Activated CD8-positive, alpha-beta memory T cell treated with anti-CD3 and anti-CD28 coated beads for 36 hours (primary cell): Measurements from ENCODE around the gene IKZF5. TPM values are rescaled to one million over a fixed set of nuclear protein-coding genes. Genes with fewer than 3 reads are reported as not detected.

Experiments
- CTCF ChIA-PET: fragments of 350-600 bp; sonication (Branson Sonifier 250); formaldehyde crosslinking; loops from one replicate; lab custom pipeline; 2021; ENCODE audit warnings: antibody characterized with exemption; lab: Charles Lee
- POLR2A ChIA-PET: fragments of 350-600 bp; sonication (Branson Sonifier 250); formaldehyde crosslinking; loops from one replicate; lab custom pipeline; 2021; ENCODE audit warnings: antibody characterized with exemption; lab: Charles Lee
- total RNA-seq, 2 experiments: library from RNA; stranded (reverse); gene quantifications; one replicate each; pipeline ENCODE4 v1.2.3, GENCODE V29; 2021

The IKZF5 gene
- total RNA-seq, 2 experiments from 2014 or later: 19.6 to 23.1 TPM

DNA sequence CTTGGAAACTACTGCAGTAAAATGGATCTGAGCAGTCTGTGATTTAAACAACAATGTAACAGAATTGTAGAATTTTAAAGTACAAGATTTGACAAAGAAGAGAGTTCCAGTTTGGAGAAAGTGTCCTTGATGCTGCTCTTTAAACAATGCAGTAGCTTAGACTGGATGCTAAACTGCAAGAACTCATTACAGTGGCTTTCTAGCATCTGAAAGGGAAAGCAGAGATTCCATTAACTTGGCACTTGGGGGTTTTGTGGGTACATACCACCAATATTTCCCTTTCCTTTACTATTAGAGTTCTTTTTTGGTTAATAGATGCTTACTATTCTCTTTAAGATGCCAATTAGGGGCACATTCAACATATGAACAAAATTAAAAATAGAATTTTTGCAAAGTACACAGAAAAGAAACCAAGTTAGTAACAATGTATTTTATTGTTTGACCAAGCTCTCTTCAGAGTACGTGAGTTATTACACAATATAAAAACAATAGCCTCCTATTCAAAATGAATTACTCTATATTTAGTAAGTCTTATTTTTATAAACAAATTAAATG lies 16.5 kb downstream of the IKZF5 start:
- CTCF ChIA-PET: interaction anchor here (1.1 kb wide), 2 partner anchors 12 to 15 kb away, joined by 3 read pairs; partner anchors contain the start of gene PSTK
- POLR2A ChIA-PET: no interaction called here

DNA sequence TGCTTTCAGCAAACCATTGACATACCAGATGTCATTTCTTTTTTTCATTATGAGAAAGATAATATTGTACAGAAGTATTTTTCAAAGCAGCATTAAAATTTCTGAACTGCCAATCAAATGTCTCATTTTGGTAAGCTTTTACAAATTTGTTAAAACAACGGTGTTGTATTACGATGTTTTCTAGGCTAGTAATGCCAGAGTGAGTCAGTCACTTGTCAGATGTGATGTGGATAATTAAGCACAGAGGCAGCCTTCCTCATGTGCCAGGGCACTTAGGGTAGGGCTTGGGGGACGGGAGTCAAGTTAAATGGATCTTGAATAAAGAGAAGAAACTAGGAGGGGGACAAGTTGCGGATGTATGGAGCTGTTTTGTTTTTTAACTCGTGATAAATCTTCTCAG lies 18.3 kb downstream of the IKZF5 start:
- ChIA-PET CTCF (no interaction called here), POLR2A (no interaction called here)

DNA sequence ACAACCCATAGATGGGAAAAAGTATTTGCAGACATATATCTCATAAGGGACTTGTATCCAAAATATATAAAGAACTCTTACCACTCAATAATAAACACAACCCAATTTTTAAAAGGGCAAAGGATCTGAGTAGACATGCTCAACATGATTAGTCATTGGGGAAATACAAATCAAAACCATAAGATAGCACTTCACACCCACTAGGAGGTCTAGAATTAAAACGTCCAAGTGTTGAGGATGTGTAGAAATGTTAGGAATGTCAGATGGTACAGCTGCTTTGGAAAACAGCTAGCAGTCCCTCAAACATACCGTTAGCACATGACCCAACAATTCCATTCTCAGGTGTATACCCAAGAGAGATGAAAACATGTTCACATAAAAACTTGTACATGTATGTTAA lies 20.1 kb downstream of the IKZF5 start:
- ChIA-PET POLR2A (no interaction called here), CTCF (no interaction called here)

DNA sequence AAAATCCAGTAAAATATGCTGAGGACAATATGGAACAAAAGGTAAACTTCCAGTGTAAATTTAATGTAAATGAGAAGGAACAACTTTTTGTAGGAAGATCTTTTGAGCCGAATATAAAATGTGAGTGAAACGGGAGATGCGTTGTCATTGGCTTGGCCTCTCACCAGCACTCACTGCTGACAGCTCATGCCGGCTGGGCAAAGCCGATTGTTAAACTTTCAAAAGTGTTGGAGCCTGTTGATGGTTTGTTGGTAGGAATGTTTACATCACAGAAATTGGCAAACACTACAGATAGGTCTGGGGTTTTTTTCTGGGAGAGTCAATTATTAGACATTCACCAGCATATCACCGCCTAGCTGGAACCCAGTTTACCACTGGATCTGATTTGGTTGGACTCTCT lies 22.3 kb downstream of the IKZF5 start:
- CTCF ChIA-PET: no interaction called here

DNA sequence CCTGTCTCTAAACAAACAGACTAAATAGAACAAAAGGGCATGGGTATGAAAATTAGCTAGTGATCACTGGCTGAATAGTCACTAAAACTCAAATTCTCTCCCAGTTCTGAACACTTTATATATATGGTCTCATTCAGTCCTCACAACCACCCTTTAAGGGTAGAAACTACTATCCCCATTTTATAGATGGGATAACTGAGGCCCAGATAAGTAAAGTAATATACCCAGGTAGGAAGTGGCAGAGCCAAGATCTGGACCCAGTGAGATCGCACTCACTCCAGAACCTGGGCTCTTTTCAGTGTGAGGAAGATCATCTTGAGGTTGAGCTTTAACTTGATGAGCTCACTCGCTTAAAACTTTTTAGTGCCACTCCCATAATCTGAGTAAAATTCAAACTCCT lies 23.9 kb downstream of the IKZF5 start:
- POLR2A ChIA-PET: no interaction called here
- CTCF ChIA-PET: no interaction called here

More for the DNA sequence above, 22.3 kb downstream of the IKZF5 start:
- POLR2A ChIA-PET: no interaction called here

DNA sequence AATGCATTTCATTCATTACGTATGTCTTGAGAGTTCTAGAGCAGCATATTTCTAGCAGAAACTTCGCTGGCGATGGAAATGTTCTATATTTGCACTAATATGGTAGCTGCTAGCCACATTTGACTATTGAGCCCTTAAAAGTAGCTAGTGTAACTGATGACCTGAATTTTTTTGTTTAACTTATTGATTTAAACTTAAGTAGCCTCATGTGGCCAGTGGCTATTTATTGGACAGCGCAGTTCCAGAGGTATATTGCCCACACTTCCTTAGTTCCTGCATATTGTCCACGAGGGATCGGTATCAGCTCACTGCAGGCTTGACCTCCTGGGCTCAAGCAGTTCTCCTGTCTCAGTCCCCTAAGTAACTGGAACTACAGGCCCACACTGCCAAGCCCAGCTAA lies 24.7 kb downstream of the IKZF5 start:
- ChIA-PET CTCF (no interaction called here), POLR2A (interaction anchor here (0.8 kb wide), 1 partner anchor 24 kb away, joined by 3 read pairs; no protein-coding TSS in a partner anchor)

DNA sequence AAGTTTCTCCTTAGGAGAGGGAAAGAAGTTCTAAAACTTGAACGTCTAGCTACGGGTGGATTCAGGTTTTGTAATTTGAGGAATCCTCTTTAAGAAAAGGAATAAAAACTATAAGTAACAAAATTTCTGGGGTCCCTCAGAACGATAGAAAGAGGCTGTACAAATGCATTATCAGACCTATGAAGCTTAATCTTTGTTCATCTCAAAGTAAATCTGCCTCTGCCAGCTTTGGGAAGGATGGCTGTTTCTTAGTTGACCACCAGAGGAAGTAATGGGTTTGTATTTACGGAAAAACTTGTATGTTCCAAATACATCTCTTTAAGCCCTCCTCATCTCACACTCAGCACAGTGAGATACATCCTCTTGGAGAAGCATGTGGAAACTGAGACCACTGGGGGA lies 27.5 kb downstream of the IKZF5 start:
- POLR2A ChIA-PET: interaction anchor here (1.2 to 2.0 kb wide), 3 partner anchors 26 to 173 kb away, joined by 5 to 12 read pairs (median 6); partner anchors contain the start of genes BUB3 and C10orf88
- CTCF ChIA-PET: interaction anchor here (1.0 to 2.8 kb wide), 3 partner anchors 19 to 27 kb away, joined by 3 to 10 read pairs (median 3); partner anchors contain the start of genes ACADSB and IKZF5

DNA sequence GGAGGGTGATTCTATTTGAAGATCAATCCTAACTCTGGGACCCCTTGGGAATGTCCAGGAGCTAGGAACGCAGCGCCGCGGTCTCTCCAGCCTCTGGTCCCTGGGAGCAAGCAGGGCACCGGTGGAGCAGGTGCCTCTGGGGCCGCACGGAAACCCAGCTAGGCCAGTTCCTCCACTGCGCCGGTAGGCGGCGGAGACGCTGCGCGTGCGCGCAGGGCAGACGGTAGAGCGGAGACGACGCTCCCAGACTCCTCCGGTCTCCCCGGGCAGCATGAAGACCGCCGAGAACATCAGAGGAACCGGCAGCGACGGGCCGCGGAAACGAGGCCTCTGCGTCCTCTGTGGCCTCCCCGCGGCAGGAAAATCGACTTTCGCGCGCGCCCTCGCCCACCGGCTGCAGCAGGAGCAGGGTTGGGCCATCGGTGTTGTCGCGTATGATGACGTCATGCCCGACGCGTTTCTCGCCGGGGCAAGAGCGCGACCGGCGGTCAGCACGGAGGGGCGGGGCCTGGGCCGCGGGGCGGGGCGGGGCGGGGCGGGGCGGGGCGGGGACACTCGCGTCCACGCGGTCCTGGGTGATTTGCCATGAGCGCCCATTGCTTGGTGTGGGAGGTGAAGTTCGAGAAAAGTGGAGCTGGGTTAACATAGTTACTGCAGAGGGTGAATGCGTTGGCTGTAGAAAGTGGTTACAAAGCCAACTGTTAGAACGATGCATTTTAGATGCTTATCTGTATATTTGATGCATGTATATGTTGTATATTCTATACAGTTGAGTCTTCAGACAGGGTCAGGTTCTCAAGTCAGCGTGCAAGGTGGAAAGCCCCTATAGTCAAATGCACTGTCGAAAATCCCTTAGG lies 28.2 kb downstream of the IKZF5 start, which contains the start of gene PSTK:
TSS of gene PSTK (plus strand) at position 193 of the 857 bp plus-strand sequence. CDS start at position 272, 79 bp downstream.
- POLR2A ChIA-PET: interaction anchor here (1.0 to 2.0 kb wide), 4 partner anchors 25 to 174 kb away, joined by 3 to 12 read pairs (median 4); partner anchors contain the start of gene BUB3
- CTCF ChIA-PET: interaction anchor here (0.7 to 2.8 kb wide), 4 partner anchors 11 to 28 kb away, joined by 3 to 10 read pairs (median 3); partner anchors contain the start of genes ACADSB and IKZF5

DNA sequence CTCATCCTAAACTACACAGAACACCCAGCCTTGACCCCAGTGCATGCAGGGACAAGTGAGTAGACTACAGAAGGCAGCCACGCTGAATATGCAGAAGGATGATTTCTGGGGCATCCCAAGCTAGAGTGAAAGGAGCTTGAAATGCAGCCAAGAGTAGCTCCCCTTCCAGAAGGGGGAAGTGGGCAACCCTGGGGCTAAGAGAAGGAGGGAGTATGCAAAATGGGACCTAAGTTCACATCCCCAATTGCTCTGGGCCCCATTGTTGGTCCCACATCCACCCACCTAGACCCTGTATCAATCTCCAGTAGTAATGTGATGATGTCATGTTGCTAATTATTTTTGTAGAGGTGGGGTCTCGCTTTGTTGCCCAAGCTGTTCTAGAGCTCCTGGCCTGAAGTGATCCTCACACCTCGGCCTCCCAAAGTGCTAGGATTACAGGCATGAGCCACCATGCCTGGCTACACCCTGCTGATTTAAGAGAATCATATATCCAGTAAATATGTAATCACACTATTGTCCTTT lies 34.0 kb downstream of the IKZF5 start:
- ChIA-PET CTCF (no interaction called here), POLR2A (no interaction called here)

DNA sequence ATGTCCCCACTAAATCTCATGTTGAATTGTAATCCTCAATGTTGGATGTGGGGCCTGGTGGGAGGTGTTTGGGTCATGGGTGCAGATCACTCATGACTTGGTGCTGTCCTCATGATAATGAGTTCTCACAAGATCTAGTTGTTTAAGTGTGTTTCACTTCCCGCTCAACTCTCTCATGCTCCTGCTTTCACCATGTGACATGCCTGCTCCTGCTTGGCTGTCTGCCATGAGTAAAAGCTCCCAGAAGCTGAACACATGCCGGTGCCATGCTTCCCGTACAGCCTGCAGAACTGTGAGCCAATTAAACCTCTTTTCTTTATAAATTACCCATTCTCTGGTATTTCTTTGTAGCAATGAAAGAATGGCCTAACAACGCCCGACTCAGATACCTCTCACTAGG lies 34.6 kb downstream of the IKZF5 start:
- CTCF ChIA-PET: no interaction called here
- POLR2A ChIA-PET: no interaction called here

DNA sequence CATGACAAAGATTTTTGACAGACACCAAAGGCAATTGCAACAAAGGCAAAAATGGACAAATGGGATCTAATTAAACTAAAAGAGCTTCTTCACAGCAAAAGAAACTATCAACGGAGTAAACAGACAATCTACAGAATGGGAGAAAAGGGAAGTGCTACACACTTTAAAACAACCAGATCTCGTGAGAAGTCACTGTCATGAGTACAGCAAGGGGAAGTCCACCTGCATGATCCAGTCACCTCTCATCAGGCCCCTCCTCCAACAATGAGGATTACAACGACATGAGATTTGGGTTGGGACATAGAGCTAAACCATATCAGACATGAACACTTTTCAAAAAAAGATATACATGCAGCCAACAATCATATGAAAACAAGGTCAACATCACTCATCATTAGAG lies 39.9 kb downstream of the IKZF5 start:
- ChIA-PET POLR2A (no interaction called here), CTCF (no interaction called here)

DNA sequence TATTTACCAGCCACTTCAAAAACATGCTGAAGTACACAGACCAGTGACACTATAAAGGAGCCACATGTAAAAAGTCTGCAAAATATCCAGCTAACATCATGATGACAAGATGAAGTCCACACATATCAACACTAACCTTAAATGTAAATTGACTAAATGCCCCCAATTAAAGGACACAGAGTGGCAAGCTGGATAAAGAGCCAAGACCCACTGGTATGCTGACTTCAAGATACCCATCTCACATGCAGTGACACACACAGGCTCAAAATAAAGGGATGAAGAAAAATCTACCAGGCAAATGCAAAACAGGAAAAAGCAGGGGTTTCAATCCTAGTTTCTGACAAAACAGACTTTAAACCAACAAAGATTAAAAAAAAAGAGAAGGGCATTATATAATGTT lies 41.7 kb downstream of the IKZF5 start:
- POLR2A ChIA-PET: no interaction called here
- CTCF ChIA-PET: no interaction called here

DNA sequence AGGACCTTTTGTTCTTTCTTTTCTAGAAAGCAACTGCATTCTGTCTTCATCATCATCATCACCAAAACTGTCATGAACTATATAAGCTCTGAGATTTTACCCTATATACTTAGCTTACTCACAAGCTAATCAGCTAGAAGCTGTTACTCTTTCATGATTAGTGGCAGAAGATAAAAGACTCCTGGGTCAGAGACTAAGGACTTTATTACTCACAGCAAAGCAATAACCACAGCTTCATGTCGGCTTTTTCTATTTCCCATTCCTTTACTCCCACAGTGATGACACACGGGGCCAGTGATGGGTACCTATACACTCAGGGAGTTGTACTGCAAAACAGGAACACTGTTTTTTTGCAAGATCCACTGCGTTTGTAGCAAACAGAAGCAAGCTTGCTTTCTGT lies 46.2 kb downstream of the IKZF5 start:
- CTCF ChIA-PET: no interaction called here
- POLR2A ChIA-PET: no interaction called here

DNA sequence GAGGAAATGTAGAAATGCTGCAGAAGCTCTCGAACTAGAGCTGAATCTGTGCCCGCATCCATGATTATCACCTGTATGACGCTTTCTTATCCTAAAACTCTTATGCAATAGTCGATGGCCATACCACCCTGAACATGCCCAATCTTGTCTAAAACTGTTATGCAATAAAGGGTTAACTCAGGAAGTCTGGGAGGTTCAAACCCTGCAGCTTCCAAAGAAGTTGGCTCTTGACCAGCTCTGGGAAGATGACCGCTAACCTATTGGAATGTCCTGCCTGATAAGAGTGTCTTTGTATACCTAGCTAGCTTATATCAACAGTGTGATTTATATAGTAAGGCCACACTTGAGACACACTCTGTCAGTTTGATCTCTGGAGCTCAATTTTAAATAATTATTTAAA lies 51.1 kb downstream of the IKZF5 start:
- ChIA-PET POLR2A (no interaction called here), CTCF (no interaction called here)

DNA sequence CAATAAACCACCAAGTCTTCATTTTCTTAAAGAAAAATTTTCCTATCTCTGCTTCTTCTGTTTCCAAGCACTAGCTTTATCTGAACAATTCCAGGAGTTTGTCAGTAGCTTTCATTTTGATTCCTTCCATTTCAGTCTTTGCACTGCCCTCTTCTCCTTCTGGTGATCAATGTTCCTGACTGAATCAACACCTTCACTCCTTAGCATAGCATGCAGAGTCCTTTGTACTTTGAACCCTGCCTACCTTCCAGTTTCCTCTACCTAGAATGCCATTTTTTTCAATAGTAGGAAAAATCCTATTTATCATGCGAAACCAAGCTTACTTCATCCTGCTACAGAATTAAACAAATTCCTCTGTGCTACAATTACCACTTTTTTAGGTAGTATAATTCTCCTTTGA lies 52.7 kb downstream of the IKZF5 start:
- CTCF ChIA-PET: interaction anchor here (0.6 kb wide), 1 partner anchor 23 kb away, joined by 3 read pairs; no protein-coding TSS in a partner anchor
- POLR2A ChIA-PET: interaction anchor here (1.5 kb wide), 1 partner anchor 24 kb away, joined by 3 read pairs; the partner anchor contains the start of gene PSTK

DNA sequence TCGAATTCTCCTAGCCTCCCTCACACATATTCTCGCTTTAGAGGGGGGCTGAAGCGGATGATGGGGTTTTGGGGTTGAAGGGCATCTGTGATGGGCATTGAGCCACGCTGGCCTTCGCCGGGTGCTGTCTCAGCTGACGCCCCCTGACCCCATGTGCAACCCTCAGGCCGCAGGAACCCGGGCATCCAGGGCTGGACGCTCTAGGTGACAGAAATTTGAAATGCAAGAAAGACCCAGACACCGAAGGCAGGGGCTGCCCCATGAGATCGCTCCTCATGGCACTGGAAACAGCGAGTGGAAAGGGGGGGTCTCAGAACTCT lies 53.9 kb downstream of the IKZF5 start:
- CTCF ChIA-PET: interaction anchor here (1.4 kb wide), 1 partner anchor 24 kb away, joined by 3 read pairs; no protein-coding TSS in a partner anchor
- POLR2A ChIA-PET: interaction anchor here (1.2 to 1.5 kb wide), 3 partner anchors 25 to 54 kb away, joined by 3 to 10 read pairs (median 5); partner anchors contain the start of genes ACADSB, IKZF5 and PSTK

DNA sequence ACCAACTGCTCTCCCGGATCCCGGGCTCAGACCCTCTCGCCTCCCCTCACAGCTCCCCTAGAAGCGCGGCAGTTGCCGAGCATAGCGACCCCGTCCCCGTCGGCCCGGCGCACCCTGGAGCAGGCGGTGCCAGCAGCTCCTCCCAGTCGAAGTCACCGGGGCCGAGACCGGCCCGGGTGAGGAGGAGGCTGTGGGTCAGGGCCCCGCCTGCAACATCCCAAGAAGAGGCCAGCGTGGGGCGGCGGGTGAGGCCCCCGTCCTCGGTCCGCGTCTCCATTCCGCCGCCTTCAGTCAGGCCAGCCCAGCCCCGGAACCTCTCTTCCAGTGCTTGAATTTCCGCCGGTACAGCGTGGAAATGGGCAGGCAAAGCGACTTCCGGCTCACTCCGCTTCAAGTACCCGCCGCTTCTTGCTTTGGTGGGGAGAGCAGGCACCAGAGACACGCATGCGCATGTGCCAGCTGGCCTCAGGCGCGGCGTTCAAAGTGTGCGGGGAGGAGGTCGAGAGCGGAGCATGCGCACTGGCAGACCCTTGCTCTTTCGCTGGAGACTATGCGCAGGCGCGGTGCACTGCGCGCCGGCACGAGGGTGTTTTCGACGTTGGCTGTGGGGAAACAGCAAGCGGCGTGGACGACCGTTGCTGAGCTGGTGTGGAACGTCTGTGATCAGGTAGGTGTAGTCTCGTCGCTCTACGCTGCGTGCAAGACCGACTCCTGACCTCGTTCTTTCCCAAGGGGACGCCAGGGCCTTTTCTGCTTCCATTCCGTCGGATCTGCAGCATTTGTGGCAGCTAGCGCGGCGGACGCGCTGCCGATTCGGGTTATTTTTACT lies 54.5 kb downstream of the IKZF5 start, which contains the start of gene C10orf88:
TSS of gene C10orf88 (minus strand) at position 326 of the 829 bp plus-strand sequence. CDS start at position 277, 49 bp downstream.
- ChIA-PET POLR2A (interaction anchor here (1.1 to 1.4 kb wide), 4 partner anchors 27 to 76 kb away, joined by 4 to 10 read pairs (median 4); partner anchors contain the start of genes ACADSB, FAM24B and IKZF5), CTCF (interaction anchor here (1.1 to 1.4 kb wide), 2 partner anchors 12 to 25 kb away, joined by 3 read pairs; no protein-coding TSS in a partner anchor)

DNA sequence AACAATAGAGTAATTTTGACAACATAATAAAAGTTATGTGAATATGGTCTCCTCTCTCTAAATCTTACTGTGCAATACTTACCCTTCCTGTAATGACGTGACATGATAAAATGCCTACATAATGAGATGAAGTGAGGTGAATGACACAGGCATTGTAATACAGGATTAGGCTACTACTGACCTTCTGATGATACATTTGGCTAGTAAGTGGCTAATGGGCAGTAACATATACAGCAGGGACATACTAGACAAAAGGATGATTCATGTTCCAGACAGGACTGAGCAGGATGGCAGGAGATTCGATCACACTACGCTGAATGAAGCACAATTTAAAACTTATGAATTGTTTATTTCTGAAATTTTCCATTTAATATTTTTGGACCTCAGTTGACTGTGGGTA lies 59.3 kb downstream of the IKZF5 start:
- POLR2A ChIA-PET: no interaction called here
- CTCF ChIA-PET: no interaction called here
